HG03565 (cell line): ENCODE measurements around the gene G0S2.

Experiments
- ATAC-seq: cut with Tn5 transposase; IDR thresholded peaks from one replicate; pipeline ENCODE4 v1.9.1; 2021; ENCODE audit warnings: mild to moderate bottlenecking, moderate library complexity; ENCODE audit not compliant: unreplicated experiment

The G0S2 gene

GRCh38 chr1:209648346-209648745 lies 26.9 kb upstream of the G0S2 start:
- no peak for ATAC-seq

- ATAC-seq, result no peak
Measured at GRCh38 chr1:209648931-209649776, 26.1 kb upstream of the G0S2 start.

- no peak for ATAC-seq
Measured at GRCh38 chr1:209650454-209650853, 24.8 kb upstream of the G0S2 start.

GRCh38 chr1:209651138-209651587 lies 24.0 kb upstream of the G0S2 start:
- ATAC-seq, result peak; percentile 49

- ATAC-seq, result no peak
Measured at GRCh38 chr1:209652121-209652735, 23.0 kb upstream of the G0S2 start, which contains the start of gene LAMB3. Gene LAMB3 (minus strand): TSS chr1:209652425. CDS start chr1:209650944, 1,481 bp downstream.

- ATAC-seq, result peak; percentile 31
Measured at GRCh38 chr1:209652873-209653401, 22.3 kb upstream of the G0S2 start.

- ATAC-seq, result no peak
Measured at GRCh38 chr1:209653915-209654351, 21.3 kb upstream of the G0S2 start.

- no peak for ATAC-seq
Measured at GRCh38 chr1:209655411-209656231, 19.6 kb upstream of the G0S2 start.

GRCh38 chr1:209657140-209657879 lies 17.9 kb upstream of the G0S2 start:
- peak; percentile 27 for ATAC-seq

- no peak for ATAC-seq
Measured at GRCh38 chr1:209657918-209658317, 17.3 kb upstream of the G0S2 start.

- peak; percentile 83 for ATAC-seq
Measured at GRCh38 chr1:209659909-209660308, 15.3 kb upstream of the G0S2 start.

- ATAC-seq, result no peak
Measured at GRCh38 chr1:209661071-209661470, 14.1 kb upstream of the G0S2 start.

- no peak for ATAC-seq
Measured at GRCh38 chr1:209662879-209663327, 12.3 kb upstream of the G0S2 start.

- ATAC-seq, result no peak
Measured at GRCh38 chr1:209667103-209667502, 8.1 kb upstream of the G0S2 start.

- no peak for ATAC-seq
Measured at GRCh38 chr1:209667708-209668107, 7.5 kb upstream of the G0S2 start.

GRCh38 chr1:209670441-209671082 lies 4.7 kb upstream of the G0S2 start:
- no peak for ATAC-seq

GRCh38 chr1:209672705-209673630 lies 2.2 kb upstream of the G0S2 start:
- peak; percentile 84 for ATAC-seq

GRCh38 chr1:209673631-209674417 lies 1.4 kb upstream of the G0S2 start:
- no peak for ATAC-seq
